Peyer's patch (tissue), 4 donors: ENCODE measurements around the gene PTGS1. TPM values are rescaled to one million over a fixed set of nuclear protein-coding genes. Genes with fewer than 3 reads are reported as not detected.

Source experiments
- DNase-seq, 3 donors: peaks; one replicate each; pipeline ENCODE4 v3.0.0-alpha.2; 2017 to 2019
- H3K27ac ChIP-seq, 4 donors: fragments of 200-600 bp; sonication (generic); one replicate each; pipeline ENCODE4 v1.5.1; 2016 to 2019
- H3K27me3 ChIP-seq, 2 donors: fragments of 200-600 bp; sonication (generic); one replicate each; pipeline ENCODE4 v1.5.1; 2019
- H3K36me3 ChIP-seq, 3 donors: fragments of 200-600 bp; sonication (generic); one replicate each; pipeline ENCODE4 v1.5.1; 2016 to 2019
- H3K4me1 ChIP-seq, 4 donors: fragments of 200-600 bp; sonication (generic); one replicate each; pipeline ENCODE4 v1.5.1; 2016 to 2019
- H3K4me3 ChIP-seq, 4 donors: fragments of 200-600 bp; sonication (generic); 1 replicate in 3 of 4; 2 replicates in 1 of 4; pipeline ENCODE4 v1.5.1; 2016 to 2019; ENCODE audit warnings: mild to moderate bottlenecking in 1 of 4
- H3K9me3 ChIP-seq, 4 donors: fragments of 200-600 bp; sonication (generic); one replicate each; pipeline ENCODE4 v1.5.1; 2016 to 2019; ENCODE audit warnings: mild to moderate bottlenecking in 1 of 4
- CTCF ChIP-seq, 6 experiments: fragments of 450-650 bp in 4 of 6; fragments of 200-600 bp in 2 of 6; sonication (generic) in 1 of 6; IDR thresholded peaks; one replicate each; pipeline ENCODE4 v1.5.1; 2017 to 2019; ENCODE audit warnings: antibody characterized with exemption in 6 of 6, mild to moderate bottlenecking in 3 of 6, moderate library complexity in 1 of 6
- POLR2A ChIP-seq, 2 donors: fragments of 450-650 bp; IDR thresholded peaks; one replicate each; pipeline ENCODE4 v1.5.1; 2017; ENCODE audit warnings: antibody characterized with exemption in 2 of 2, mild to moderate bottlenecking in 2 of 2, moderate library complexity in 2 of 2
- total RNA-seq, 4 donors: library from RNA; depleted of rRNA; stranded (reverse); fragments of >200 nt; gene quantifications; one replicate each; pipeline ENCODE4 v1.1.0, GENCODE V29; 2016

PTGS1 gene
- total RNA-seq, 4 donors from 2014 or later: 6.4 to 17.3 (median 13.8) TPM

- no peaks in the 10 kb centered on the region for H3K9me3 ChIP-seq
- no peaks in the 10 kb centered on the region for H3K27me3 ChIP-seq
- H3K36me3 ChIP-seq: no peaks in the 10 kb centered on the region
- TF ChIP-seq POLR2A (IDR thresholded peaks at IDR 0.05): no peak
- no peak for TF ChIP-seq CTCF (IDR thresholded peaks at IDR 0.05)
- no peak for DNase-seq
- H3K4me1 ChIP-seq: no peaks in the 10 kb centered on the region
- no peak overlapping the region for H3K4me3 ChIP-seq
- no peak overlapping the region for H3K27ac ChIP-seq
Observed at GRCh38 chr9:122336189-122336588, 34.6 kb upstream of the PTGS1 start.

GRCh38 chr9:122336866-122337555, 33.8 kb upstream of the PTGS1 start:
- Histone ChIP-seq H3K27me3 (no peaks in the 10 kb centered on the region), H3K4me1 (no peaks in the 10 kb centered on the region), H3K4me3 (no peak overlapping the region), H3K27ac (no peak overlapping the region), H3K9me3 (no peaks in the 10 kb centered on the region), H3K36me3 (no peaks in the 10 kb centered on the region)
- TF ChIP-seq POLR2A (IDR thresholded peaks at IDR 0.05): no peak
- no peak for TF ChIP-seq CTCF (IDR thresholded peaks at IDR 0.05)
- peak in 2 of 3 donors; percentile 30 to 46 for DNase-seq

- Histone ChIP-seq H3K27me3 (no peaks in the 10 kb centered on the region), H3K9me3 (no peaks in the 10 kb centered on the region), H3K4me3 (no peak overlapping the region), H3K4me1 (no peaks in the 10 kb centered on the region), H3K36me3 (no peaks in the 10 kb centered on the region), H3K27ac (no peak overlapping the region)
- TF ChIP-seq POLR2A (IDR thresholded peaks at IDR 0.05) (no peak), CTCF (IDR thresholded peaks at IDR 0.05) (no peak)
- DNase-seq: no peak
Observed at GRCh38 chr9:122337556-122337929, 33.3 kb upstream of the PTGS1 start.

- H3K27ac ChIP-seq: no peak overlapping the region
- H3K27me3 ChIP-seq: no peaks in the 10 kb centered on the region
- DNase-seq: peak in 1 of 3 donors; percentile 34
- H3K4me1 ChIP-seq: no peaks in the 10 kb centered on the region
- no peaks in the 10 kb centered on the region for H3K9me3 ChIP-seq
- no peaks in the 10 kb centered on the region for H3K36me3 ChIP-seq
- TF ChIP-seq POLR2A (IDR thresholded peaks at IDR 0.05): no peak
- TF ChIP-seq CTCF (IDR thresholded peaks at IDR 0.05): no peak
- no peak overlapping the region for H3K4me3 ChIP-seq
Observed at GRCh38 chr9:122338536-122338935, 32.3 kb upstream of the PTGS1 start.

GRCh38 chr9:122338994-122339393, 31.8 kb upstream of the PTGS1 start:
- no peak for TF ChIP-seq CTCF (IDR thresholded peaks at IDR 0.05)
- no peaks in the 10 kb centered on the region for H3K27me3 ChIP-seq
- no peak overlapping the region for H3K27ac ChIP-seq
- H3K9me3 ChIP-seq: no peaks in the 10 kb centered on the region
- no peaks in the 10 kb centered on the region for H3K36me3 ChIP-seq
- no peaks in the 10 kb centered on the region for H3K4me1 ChIP-seq
- H3K4me3 ChIP-seq: no peak overlapping the region
- DNase-seq: peak in 1 of 3 donors; percentile 30

- Histone ChIP-seq H3K27ac (no peak overlapping the region), H3K9me3 (no peaks in the 10 kb centered on the region), H3K4me1 (no peaks in the 10 kb centered on the region), H3K4me3 (no peak overlapping the region), H3K27me3 (no peaks in the 10 kb centered on the region), H3K36me3 (no peaks in the 10 kb centered on the region)
- DNase-seq: peak in 1 of 3 donors; percentile 13
- no peak for TF ChIP-seq POLR2A (IDR thresholded peaks at IDR 0.05)
- no peak for TF ChIP-seq CTCF (IDR thresholded peaks at IDR 0.05)
Observed at GRCh38 chr9:122339579-122339978, 31.2 kb upstream of the PTGS1 start.
